ENCODE data around the gene PTPN1. TPM values are rescaled to one million over a fixed set of nuclear protein-coding genes. Genes with fewer than 3 reads are reported as not detected.
A peak's percentile ranks its signal among the peaks of the same experiment; 100 is the strongest.

Gene PTPN1
- total and polyA plus RNA-seq, 10 donors, result 20.5 to 84.9 (median 68.6) TPM

- no peak overlapping the region for H3K4me3 ChIP-seq
- H3K36me3 ChIP-seq, result peaks cover 0 to 10% (median 0%) of the 10 kb centered on the region in 6 donors
- WGBS, 5 donors, result 70 to 80% (median 76%) methylated on average over 12 of the region's 12 CpGs
- peaks cover 0 to 16% (median 5%) of the 10 kb centered on the region in 6 donors for H3K4me1 ChIP-seq
- no peak overlapping the region for H3K27ac ChIP-seq
- TF ChIP-seq POLR2AphosphoS5 (IDR thresholded peaks at IDR 0.05), result no peak
- TF ChIP-seq, protein P1, sequence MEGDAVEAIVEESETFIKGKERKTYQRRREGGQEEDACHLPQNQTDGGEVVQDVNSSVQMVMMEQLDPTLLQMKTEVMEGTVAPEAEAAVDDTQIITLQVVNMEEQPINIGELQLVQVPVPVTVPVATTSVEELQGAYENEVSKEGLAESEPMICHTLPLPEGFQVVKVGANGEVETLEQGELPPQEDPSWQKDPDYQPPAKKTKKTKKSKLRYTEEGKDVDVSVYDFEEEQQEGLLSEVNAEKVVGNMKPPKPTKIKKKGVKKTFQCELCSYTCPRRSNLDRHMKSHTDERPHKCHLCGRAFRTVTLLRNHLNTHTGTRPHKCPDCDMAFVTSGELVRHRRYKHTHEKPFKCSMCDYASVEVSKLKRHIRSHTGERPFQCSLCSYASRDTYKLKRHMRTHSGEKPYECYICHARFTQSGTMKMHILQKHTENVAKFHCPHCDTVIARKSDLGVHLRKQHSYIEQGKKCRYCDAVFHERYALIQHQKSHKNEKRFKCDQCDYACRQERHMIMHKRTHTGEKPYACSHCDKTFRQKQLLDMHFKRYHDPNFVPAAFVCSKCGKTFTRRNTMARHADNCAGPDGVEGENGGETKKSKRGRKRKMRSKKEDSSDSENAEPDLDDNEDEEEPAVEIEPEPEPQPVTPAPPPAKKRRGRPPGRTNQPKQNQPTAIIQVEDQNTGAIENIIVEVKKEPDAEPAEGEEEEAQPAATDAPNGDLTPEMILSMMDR (IDR thresholded peaks at IDR 0.05 in 8 of 11, conservative IDR thresholded peaks at IDR 0.05 in 3 of 11), result no peak
- no peak for TF ChIP-seq POLR2A (IDR thresholded peaks at IDR 0.05)
- H3K27me3 ChIP-seq (replicated peaks in 1 of 7), result peaks cover 0 to 61% (median 6%) of the 10 kb centered on the region in 7 donors
- no peaks in the 10 kb centered on the region for H3K9me3 ChIP-seq
- no peak for DNase-seq
- intact Hi-C loops (cut with DNase I; ENCODE audit: low total_unique reads), result no loop called here
These were observed 90.2 kb downstream of the PTPN1 start for GRCh38 chr20:50600281-50600895.

DNA sequence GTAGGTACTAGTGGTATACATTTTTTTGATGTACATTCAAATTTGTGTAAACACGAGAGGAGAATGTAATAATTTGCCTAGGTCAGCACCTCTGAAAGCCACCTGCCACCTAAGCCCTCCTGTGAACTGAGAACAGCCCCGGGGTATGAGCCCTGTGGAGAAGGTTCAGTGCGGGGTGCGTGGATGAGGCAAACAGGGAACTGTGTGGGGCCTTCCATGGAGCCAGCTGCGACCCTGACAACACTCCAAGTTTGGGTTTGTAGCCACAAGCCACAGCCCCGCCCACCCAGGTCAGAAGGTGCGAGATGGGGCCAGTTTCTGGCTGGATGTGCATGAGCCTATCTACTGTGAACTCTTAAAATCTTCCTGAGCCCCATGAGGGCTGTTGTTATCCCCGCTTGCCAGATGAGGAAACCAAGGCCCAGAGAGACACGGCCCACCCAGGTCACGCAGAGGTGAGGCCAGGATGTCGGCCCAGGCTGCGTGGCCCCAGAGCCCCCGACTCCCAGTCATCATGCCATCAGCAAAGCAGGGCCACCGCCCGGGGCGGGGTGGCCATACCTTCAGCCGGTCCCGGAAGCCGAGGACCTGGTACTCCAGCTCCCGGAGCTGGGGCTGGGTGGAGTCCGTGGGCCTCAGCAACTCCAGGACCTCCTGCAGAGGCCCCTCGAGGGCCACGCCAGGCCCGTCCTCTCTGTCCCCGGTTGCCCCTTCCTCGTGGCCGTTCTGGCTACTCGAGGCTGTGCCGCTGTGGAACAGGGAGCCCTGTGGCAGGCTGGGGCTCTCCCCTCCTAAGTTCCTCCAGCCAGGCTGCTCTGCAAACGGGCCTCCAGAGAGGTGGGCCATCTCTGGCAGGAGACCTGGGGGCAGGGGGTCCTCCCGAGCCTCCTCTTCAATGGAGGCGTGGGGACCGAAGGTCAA is 91.6 kb downstream of the PTPN1 start:
- no peaks in the 10 kb centered on the region for H3K9me3 ChIP-seq
- intact Hi-C loops (cut with DNase I; ENCODE audit: low total_unique reads), result no loop called here
- H3K27ac ChIP-seq, result no peak overlapping the region
- peaks cover 0 to 47% (median 6%) of the 10 kb centered on the region in 7 donors for H3K27me3 ChIP-seq (replicated peaks in 1 of 7)
- peaks cover 0 to 3% (median 0%) of the 10 kb centered on the region in 6 donors for H3K4me1 ChIP-seq
- 73 to 86% (median 84%) methylated on average over 20 to 33 of the region's 33 CpGs for WGBS, 5 donors
- no peak for DNase-seq
- no peak overlapping the region for H3K4me3 ChIP-seq
- TF ChIP-seq, protein P1 (IDR thresholded peaks at IDR 0.05 in 8 of 11, conservative IDR thresholded peaks at IDR 0.05 in 3 of 11), result no peak
- peak in 1 of 3 donors; percentile 34 for TF ChIP-seq POLR2AphosphoS5 (IDR thresholded peaks at IDR 0.05)
- TF ChIP-seq POLR2A (IDR thresholded peaks at IDR 0.05), result no peak
- peaks cover 0 to 10% (median 0%) of the 10 kb centered on the region in 6 donors for H3K36me3 ChIP-seq

DNA sequence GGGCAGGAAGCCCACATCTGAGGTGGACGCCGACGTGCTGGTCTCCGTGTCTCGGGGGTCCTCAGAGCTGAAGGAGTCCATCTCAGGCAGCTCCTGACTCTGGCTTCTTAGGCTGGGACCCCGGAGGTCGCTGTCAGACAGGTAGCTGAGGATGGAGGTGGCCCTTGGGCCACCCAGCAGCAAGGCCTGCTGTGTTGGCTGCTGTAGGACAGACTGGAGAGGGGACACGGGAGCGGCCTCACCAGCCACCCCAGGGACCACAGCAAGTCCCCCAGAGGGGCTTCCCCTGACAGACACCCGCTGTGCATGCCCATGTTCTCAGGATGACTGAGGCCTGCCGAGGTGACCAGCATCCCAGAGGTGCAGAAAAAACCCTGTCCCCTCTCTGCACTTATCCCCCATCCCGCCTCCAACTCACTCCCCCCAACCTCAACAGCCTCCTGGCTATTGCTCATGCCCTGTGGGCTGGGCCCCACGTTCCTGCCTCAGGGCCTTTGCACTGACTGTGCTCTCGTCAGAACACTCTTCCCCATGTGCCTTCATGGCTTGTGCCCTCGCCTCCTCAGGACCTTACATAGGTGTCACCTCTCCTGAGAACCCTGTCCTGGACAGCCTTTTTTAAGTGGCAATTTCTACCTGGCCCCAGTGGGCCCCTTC is 92.4 kb downstream of the PTPN1 start:
- no peak overlapping the region for H3K4me3 ChIP-seq
- intact Hi-C loops (cut with DNase I; ENCODE audit: low total_unique reads), result no loop called here
- DNase-seq, result no peak
- H3K4me1 ChIP-seq, result no peaks in the 10 kb centered on the region
- no peak overlapping the region for H3K27ac ChIP-seq
- no peaks in the 10 kb centered on the region for H3K9me3 ChIP-seq
- TF ChIP-seq, protein P1 (IDR thresholded peaks at IDR 0.05 in 8 of 11, conservative IDR thresholded peaks at IDR 0.05 in 3 of 11), result no peak
- no peak for TF ChIP-seq POLR2AphosphoS5 (IDR thresholded peaks at IDR 0.05)
- no peak for TF ChIP-seq POLR2A (IDR thresholded peaks at IDR 0.05)
- WGBS, 5 donors, result 85 to 93% (median 90%) methylated on average over 11 to 15 of the region's 15 CpGs
- peaks cover 0 to 13% (median 0%) of the 10 kb centered on the region in 6 donors for H3K36me3 ChIP-seq
- peaks cover 0 to 39% (median 6%) of the 10 kb centered on the region in 7 donors for H3K27me3 ChIP-seq (replicated peaks in 1 of 7)
